OCI-LY7 (cell line): ENCODE data around the gene SENP6.

Experiments
- CTCF ChIP-seq: fragments of 200-600 bp; sonication (generic); conservative IDR thresholded peaks from 2 replicates; pipeline ENCODE4 v1.5.1; 2014; ENCODE audit warnings: mild to moderate bottlenecking, antibody characterized with exemption, low read length, moderate library complexity, mixed read lengths
- EZH2phosphoT487 ChIP-seq: fragments of 200-600 bp; sonication (generic); IDR thresholded peaks from 2 replicates; pipeline ENCODE4 v1.6.1; 2018; ENCODE audit warnings: low read depth, borderline replicate concordance, mild to moderate bottlenecking, mixed run types, antibody characterized with exemption, low read length, moderate library complexity, mixed read lengths

GRCh38 chr6:75762063-75762462 is 160.4 kb downstream of the SENP6 start:
- no peak for TF ChIP-seq CTCF
- TF ChIP-seq EZH2phosphoT487, result no peak
